Measurements from ENCODE around the gene HDAC8.

- TF ChIP-seq CTCF (IDR thresholded peaks at IDR 0.05; ENCODE audit: insufficient read depth, low read length, poor library complexity, severe bottlenecking) (no peak), EZH2phosphoT487 (conservative IDR thresholded peaks at IDR 0.05; ENCODE audit: low read length) (no peak)
Observed at GRCh38 chrX:72461288-72461687, 111.4 kb downstream of the HDAC8 start.

Data from SU-DHL-6 (cell line).